Pulmonary artery endothelial cell (primary cell): ENCODE measurements around the gene ANP32D. TPM values are rescaled to one million over a fixed set of nuclear protein-coding genes. Genes with fewer than 3 reads are reported as not detected.
"Not testable (repeated sequence)": the region's sequence is repeated elsewhere in the genome, so short reads cannot be mapped to it uniquely, and the experiment has no call there.

ENCODE experiments used
- DNase-seq: peaks from one replicate; pipeline ENCODE4 v3.0.0-alpha.2; 2011; ENCODE audit warnings: low read depth, low spot score
- total RNA-seq: library from RNA; depleted of rRNA; stranded (reverse); fragments of >200 nt; gene quantifications from 2 replicates; pipeline ENCODE4 v1.2.3, GENCODE V29; 2014

The ANP32D gene
- 0.11 TPM in 1 of 2 replicates, not detected in the other for total RNA-seq

DNA sequence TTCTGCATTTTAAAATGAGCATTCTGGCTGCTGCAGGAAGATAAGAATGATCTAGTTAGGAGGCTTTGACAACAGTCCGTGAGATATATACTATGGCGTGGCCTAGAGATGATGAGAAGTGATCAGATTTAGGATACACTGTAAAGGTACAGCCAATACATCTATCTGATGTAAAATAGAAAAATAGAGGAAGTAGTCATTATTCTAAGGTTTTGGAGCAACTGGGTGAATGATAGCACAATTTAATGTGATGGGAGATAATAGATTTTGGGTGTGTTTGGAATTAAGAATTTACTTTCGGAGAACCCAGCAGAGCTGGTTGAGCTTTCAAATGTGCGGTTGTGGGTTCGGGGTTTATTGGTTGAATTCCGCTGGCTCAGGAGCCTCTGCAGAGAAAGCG, at the start of gene ANP32D:
ANP32D (plus strand) TSS at position 301 of the 400 bp plus-strand sequence. CDS start 106 bp downstream, outside the sequence.
- no peak for DNase-seq

DNA sequence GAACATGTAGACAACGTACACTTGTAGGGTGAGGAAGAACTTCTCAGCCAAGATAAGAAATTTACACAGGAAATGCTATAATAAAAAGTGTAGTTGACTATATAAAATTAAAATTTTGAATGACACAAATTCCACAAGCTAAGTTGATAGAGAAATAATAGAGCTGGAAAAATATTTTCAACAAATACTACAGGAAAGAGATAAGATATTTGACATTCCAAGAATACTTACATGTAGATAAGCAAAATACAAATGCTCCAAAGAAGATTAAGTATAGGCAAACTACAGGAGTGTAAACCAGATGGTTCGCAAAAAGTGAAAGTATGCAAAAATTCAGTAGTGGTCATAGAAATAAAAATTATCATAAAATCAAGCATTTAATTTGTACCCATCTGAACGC, 49.2 kb upstream of the ANP32D start:
- DNase-seq, result no peak

DNA sequence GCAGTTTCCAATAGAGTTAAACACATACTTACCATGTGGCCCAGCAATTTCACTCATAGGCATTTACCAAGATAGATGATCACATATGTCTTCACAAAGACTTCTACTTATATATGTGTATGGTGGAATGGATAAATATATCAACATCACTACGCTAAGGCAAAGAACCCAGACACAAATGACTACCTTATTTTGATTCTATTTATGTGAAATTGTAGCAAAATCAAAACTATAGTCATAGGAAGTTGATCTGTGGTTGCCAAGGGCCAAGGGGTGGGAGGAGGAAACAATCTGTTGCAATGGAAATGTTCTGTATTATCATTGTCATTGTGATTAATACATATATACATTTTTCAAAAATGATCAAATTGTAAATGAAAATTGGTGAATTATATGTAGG, 47.7 kb upstream of the ANP32D start:
- DNase-seq, result no peak

DNA sequence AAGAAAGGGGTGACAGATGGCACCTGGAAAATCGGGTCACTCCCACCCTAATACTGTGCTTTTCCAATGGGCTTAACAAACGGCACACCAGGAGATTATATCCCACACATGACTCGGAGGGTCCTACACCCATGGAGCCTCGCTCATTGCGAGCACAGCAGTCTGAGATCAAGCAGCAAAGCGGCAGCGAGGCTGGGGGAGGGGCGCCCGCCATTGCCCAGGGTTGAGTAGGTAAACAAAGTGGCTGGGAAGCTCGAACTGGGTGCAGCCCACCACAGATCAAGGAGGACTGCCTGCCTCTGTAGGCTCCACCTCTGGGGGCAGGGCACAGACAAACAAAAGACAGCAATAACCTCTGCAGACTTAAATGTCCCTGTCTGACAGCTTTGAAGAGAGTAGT, 38.3 kb upstream of the ANP32D start:
- not testable (repeated sequence) for DNase-seq

DNA sequence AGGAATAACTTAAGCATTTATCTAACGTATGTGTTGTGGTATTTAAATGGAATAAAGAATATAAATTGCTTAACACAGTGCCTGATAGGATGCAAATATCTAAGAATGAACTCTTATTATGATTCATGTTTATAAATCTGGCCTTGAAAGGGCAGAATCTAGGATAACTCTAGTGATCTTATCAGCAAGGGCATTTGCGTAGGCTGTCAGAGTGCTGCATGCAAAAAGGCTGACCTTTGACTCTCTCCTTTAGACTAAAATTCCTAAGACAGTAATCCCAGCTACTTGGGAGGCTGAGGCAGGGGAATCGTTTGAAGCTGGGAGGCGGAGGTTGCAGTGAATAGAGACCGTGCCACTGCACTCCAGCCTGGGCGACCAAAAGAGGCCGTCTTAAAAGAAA, 31.3 kb upstream of the ANP32D start:
- DNase-seq, result no peak

DNA sequence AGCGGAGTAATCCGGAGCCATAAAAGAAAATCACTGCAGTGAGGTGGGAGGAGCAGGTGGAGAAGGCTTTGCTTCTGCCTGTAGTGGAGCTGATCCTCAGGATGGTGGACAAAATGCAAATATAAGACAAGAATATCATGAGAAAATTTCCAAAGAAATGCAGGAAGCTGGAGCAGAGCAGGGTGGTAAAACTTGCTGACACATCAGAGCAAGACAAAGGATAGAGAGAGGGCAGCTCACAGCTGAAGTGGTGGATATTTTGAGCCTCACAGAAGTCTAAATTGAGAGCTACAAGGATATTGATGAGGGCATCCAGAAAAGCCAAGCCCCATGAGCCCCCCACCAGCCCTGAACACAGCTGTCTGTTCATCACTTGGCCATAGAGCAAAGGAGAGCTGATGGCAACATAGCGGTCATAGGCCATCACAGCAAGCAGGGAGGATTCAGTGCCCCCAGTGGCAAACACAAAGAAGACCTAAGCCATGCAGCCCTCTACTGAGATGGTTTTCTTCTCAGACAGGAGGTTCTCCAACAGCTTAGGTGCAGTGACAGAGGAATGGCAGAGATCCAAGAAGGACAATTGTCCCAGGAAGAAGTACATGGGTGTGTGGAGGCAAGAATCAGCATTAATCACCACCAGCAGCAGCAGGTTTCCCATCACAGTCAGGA, 30.0 kb upstream of the ANP32D start:
- no peak for DNase-seq

DNA sequence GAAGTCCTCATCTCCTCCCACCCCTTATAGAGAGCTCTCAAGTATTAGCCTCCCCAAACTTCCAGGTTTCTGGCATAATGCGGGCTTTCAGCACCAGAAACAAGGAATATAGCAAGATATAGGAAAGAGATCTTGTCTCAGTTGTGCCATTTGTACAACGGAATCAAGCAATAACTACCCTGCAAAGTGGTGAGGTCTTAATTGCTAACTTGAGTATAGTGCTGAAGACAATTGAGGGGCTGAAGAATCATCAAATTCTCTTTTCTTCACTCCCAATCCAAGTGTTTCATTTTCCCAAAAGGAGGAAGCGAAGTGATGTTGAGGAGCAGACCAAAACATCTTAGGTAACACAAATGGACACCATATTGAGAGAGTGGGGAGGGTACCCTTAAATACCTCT, 26.8 kb upstream of the ANP32D start:
- no peak for DNase-seq

DNA sequence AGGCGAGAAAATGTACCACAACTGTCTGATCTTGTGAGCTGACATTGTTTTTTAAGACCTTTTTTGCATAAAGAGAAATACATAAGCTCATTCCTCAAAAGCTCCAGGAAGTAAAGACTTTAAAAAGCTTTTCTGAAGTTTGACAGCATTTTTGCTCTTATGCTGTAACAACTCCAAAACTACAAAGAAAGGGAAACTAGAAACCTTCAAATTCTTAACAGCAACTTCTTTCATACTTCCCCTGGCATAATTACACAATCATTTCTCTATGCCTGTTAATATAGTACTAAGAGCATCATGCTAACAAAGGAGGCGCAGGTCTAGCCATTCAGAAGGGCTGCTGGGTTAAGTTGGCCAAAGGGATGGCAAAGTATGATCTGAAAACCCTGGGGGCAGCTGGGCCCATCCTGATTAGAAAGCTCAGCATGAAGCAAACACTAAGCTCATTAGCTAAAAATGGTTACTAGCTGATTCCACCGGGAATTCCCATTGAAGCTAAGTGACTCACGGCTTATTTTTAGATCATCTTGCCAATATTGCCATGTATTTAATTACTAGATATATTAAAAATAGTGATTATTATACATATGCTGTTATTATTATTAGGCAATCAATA, 26.1 kb upstream of the ANP32D start:
- no peak for DNase-seq

DNA sequence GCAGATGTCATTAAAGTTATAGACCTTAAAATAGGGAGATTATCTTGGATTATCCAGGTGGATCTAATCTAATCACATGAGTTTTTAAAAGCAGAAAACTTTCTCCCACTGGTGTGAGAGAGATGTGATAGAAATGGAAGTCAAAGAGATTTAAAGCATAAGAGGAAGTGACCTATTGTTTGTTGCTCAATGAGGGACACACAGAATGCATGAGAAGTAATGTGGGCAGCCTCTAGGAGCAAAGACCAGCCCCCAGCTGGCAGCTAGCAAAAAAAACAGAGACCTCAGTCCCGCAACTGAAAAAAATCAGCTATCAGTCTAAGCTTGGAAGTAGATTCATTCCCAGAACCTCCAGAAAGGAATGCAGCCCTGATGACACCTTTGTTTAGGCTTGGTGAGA, 24.6 kb upstream of the ANP32D start:
- DNase-seq, result no peak

DNA sequence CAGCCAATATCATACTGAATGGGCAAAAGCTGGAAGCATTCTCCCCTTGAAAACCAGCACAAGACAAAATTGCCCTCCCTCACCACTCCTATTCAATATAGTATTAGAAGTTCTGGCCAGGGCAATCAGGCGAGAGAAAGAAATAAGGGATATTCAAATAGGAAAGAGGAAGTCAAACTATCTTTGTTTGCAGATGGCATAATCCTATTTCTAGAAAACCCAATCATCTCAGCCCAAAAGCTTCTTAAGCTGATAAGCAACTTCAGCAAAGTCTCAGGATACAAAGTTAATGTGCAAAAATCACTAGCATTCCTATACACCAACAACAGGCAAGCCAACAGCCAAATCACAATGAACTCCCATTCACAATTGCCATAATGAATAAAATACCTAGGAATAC, 21.0 kb upstream of the ANP32D start:
- no peak for DNase-seq

DNA sequence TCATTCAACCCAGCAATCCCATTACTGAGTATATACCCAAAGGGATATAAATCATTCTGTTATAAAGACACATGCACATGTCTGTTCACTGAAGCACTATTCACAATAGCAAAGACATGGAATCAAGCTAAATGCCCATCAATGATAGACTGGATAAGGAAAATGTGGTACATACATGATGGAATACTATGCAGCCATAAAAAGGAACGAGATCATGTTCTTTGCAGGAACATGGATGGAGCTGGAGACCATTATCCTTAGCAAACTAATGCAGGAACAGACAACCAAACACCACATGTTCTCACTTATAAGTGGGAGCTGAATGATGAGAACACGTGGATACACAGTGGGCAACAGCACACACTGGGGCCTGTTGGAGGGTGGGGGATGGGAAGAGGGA, 19.4 kb upstream of the ANP32D start:
- not testable (repeated sequence) for DNase-seq

DNA sequence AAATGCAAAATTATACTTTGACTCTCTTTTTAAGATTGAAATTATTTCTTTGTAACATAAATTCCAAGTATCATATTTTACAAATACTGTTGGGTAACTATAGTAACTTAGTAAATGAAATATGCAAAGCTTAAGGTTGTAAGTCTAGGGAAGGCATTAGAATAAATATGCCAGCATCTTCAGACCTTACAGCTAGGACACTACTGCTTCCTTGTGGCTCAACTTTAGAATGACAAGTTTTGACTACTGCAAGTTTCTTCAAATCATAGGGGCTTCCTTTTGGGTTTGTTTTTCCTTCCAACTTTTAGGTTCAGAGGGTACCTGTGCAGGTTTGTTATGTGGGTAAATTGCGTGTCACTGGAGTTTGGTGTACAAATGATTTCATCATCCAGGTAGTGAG, 17.7 kb upstream of the ANP32D start:
- peak; percentile 44 for DNase-seq

DNA sequence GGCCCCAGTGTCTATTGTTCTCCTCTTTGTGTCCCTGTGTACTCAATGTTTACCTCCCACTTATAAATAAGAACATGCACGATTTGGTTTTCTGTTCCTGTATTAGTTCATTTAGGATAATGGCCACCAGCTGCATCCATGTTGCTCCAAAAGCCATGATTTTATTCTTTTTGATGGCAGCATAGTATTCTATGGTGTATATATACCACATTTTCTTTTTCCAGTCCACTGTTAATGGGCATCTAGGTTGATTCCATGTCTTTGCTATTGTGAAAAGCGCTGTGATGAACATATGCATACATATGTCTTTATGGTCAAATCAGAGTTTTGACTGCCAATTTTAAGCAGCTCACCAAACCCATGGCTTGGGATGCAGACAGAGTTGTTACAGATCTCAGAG, 17.2 kb upstream of the ANP32D start:
- DNase-seq, result no peak

DNA sequence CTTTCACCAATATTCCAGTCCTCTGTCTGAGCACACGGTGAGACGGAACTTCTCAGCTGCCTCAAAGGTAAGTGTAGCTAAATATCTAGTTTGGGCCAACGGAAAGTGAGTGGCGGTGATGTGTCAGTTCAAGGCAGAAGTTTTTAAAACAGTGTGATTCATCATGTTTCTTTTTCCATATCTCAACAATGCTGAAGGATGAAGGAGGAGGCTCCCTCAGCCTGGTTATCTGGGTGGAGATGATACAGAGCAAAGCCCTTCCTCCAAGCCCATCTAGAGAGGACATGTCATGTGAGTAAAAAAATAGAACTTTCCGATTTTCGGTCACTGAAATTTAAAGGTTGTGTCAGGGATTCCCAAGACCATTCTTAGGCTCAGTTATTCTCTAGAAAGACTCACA, 13.1 kb upstream of the ANP32D start:
- DNase-seq, result no peak

DNA sequence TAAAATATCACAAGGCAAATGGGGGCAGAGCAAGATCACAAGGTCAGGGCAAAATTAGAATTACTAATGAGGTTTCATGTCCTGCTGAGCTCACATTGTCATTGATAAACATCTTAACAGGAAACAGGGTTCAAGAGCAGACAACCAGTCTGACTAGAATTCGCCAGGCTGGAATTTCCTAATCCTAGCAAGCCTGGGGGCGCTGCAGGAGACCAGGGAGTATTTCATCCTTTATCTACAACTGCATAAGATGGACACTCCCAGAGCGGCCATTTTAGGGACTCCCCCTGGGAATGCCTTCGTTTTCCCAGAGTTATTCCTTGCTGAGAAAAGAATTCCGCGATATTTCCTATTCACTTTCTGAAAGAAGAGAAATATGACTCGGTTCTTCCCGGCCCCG, 3.3 kb upstream of the ANP32D start:
- not testable (repeated sequence) for DNase-seq

DNA sequence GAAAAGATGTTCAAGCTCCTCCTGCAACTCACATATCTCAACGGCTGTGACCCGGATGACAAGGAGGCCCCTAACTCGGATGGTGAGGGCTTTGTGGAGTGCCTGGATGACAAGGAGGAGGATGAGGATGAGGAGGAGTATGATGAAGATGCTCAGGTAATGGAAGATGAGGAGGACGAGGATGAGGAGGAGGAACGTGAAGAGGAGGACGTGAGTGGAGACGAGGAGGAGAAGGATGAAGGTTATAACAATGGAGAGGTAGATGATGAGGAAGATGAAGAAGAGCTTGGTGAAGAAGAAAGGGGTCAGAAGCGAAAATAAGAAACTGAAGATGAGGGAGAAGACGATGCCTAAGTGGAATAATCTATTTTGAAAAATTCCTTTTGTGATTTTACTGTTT, 702 bp downstream of the ANP32D start:
- DNase-seq, result no peak

DNA sequence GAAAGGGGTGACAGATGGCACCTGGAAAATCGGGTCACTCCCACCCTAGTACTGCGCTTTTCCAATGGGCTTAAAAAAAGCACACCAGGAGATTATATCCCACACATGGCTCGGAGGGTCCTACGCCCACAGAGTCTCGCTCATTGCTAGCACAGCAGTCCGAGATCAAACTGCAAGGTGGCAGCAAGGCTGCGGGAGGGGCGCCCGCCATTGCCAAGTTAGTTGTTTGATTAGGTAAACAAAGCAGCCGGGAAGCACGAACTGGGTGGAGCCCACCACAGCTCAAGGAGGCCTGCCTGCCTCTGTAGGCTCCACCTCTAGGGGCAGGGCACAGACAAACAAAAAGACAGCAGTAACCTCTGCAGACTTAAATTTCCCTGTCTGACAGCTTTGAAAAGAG, 2.1 kb downstream of the ANP32D start:
- DNase-seq, result not testable (repeated sequence)

DNA sequence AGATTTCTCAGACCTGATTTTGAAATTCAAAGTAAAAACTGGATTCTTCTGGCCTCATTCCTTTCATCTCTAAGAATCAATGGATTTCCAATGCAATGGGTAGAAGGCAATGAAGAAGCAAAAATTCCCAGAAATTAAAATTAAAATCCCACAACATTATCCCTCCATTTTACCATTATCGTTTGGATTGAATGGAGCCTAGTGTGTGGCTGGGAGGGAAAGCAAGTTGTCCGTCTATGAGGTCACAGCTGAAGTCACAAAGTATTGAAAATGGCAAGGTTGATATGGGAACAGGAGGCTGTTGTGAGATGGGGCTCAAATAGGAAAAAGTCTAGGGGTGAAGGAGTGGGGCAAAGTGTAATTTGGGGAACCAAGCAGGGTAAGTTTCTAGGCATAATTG, 9.8 kb downstream of the ANP32D start, which contains the start of gene C12orf54:
C12orf54 (plus strand) TSS at position 301 of the 400 bp plus-strand sequence. CDS start 799 bp downstream, outside the sequence.
- DNase-seq, result no peak

DNA sequence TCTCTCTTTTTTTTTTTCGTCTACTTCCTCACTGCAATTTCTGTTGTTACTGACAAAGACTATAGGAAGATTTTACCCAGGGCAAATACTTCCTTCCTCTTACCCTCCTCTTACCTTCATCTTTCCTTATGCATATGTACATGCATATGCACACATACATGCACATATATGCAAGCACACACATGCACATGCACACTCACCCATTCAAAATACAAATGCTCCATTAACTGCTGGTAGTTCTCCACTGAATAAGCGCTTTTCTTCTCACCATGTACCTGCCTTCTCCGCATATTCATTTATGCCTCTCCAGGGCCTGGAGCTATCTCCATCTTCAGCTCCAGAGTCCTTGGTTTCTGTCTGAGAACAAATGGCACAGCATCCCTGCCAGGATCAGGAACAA, 10.6 kb downstream of the ANP32D start:
- no peak for DNase-seq

DNA sequence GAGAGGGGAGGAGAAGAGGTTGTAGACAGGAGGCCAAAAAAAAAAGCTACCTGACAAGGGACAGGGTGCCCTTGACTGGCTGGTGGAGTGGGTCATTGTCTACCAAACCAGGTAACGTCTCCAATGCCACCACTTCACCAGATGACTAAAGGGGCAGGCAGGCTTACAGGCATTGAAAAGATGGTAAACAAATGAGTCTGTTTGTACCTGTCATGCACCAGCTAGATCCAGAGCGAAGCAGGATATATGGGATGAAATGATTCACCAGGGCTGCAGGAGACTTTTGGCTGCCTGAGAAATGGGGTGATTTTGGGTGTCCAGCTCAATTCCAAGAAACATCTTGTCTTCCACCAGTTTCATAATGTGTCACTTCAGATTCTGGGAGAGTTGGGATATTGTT, 13.9 kb downstream of the ANP32D start:
- DNase-seq, result no peak

DNA sequence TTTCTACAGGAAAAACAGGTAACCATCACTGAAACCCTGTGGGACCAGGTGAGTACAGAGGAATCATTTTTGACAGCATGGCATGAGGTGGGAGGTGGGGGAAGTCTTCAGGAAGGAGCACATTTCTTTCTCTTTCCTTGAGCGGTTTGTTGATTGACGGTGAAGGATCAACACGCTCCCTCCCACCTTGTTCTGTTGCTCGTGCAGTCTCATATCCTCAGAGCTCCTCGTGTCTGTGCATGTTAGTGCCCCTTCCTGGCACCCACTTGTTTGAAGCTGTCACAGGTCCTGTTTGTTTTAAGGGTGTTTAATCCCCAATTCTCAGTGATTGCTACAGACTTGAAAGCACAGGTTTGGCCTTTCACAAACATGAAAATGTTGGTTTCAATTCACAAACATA, 14.3 kb downstream of the ANP32D start:
- DNase-seq, result no peak

DNA sequence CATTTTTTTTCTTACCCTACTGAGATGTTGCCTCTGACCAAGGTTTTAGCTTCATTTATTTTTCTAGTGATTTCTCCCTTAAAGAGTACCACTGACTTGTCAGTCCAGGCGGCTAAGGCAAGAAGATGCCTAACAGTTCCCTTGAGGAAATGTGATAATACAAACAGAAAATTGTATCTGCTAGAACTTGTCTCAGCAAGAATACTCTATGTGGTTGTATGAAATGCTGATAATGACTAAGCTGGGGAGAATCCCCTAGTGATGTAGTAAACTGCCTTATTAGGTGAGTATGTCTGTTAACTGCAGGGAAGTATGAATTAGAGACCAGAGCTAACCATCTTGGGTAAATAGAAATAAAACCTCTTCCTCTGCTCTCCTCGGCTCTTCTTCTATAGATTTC, 16.7 kb downstream of the ANP32D start:
- no peak for DNase-seq

DNA sequence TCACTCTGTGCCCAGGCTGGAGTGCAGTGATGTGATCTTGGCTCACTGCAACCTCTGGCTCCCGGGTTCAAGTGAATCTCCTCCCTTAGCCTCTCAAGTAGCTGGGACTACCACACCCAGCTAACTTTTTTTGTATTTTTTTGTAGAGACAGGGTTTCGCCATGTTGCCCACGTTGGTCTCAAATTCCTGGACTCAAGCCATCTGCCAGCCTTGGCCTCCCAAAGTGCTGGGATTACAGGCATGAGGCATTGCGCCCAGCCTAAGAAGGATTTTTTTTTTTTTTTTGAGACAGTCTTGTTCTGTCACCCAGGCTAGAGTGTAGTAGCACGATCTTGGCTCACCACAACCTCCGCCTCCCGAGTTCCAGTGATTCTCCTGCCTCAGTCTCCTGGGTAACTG, 17.1 kb downstream of the ANP32D start:
- DNase-seq, result not testable (repeated sequence)
